ENCODE measurements around the gene MORN5.

DNA sequence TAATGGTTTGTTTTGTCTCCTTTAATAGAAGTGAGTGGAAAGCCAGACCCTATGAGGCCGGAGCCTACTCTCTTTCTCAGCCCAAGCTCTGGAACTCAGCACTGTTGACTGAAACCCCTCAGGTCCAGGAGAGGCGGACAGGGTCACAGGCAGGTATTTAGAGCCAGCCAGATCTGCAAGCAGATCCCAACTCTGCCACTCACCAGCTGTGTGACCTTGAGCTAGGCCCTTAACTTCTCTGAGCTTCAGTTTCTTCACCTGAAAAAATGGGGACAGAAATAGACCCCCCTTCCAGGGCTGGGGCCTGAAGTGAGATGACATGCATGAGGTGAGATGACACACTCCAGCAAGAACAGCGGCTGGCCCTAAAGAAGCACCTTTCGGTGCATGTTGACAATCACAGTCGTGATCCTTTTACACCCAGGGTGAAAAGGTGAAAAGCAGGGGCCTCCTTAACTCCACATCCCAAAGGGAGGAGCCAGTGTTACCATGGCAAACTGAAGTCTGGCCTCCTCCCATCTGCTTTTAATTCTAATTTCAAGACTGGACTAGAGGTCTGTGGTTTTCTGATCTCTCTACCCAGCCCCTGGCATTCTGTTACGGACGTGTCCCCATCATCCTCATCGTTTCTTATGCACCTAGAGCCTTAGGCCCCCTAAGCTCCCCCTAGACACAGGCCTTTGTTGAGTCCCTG, 27.2 kb downstream of the MORN5 start:
- TF ChIP-seq POLR2A (IDR thresholded peaks at IDR 0.05; ENCODE audit: low read length) (no peak), GATA1 (IDR thresholded peaks at IDR 0.05; ENCODE audit: low read depth, low read length) (no peak)
